Fibroblast of lung (primary cell): ENCODE results near the gene MUSTN1.

Experiments
- EZH2 ChIP-seq: IDR thresholded peaks from 2 replicates; pipeline ENCODE4 v1.5.1; 2012; ENCODE audit warnings: low read length, control low read depth, mild to moderate bottlenecking; ENCODE audit errors: missing control alignments
- TF ChIP-seq, protein P1 (sequence below), 2 donors: IDR thresholded peaks in 1 of 2; conservative IDR thresholded peaks in 1 of 2; 1 replicate in 1 of 2; 2 replicates in 1 of 2; pipeline ENCODE4 v1.5.1; 2011 to 2012; ENCODE audit warnings: low read length in 2 of 2, control low read depth in 1 of 2, inconsistent platforms in 1 of 2, low read depth in 1 of 2, mild to moderate bottlenecking in 1 of 2

DNA sequence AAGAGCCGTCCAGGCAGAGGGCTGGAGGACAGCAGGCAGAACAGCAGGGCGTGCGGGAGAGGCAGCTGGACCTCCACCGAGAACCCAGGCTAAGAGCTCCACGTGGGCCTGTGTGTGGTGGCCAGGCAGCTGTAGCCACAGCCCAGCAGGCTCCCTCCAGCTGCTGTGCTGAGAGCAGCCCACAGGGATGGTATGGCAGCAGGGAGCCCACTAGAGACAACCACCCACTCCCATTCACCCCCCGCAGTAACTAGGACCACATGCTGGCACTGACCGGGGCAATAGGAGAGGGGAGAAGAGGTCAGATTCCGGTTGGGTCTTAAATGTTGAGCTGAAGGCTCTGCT lies 25.6 kb upstream of the MUSTN1 start:
- TF ChIP-seq, protein P1, sequence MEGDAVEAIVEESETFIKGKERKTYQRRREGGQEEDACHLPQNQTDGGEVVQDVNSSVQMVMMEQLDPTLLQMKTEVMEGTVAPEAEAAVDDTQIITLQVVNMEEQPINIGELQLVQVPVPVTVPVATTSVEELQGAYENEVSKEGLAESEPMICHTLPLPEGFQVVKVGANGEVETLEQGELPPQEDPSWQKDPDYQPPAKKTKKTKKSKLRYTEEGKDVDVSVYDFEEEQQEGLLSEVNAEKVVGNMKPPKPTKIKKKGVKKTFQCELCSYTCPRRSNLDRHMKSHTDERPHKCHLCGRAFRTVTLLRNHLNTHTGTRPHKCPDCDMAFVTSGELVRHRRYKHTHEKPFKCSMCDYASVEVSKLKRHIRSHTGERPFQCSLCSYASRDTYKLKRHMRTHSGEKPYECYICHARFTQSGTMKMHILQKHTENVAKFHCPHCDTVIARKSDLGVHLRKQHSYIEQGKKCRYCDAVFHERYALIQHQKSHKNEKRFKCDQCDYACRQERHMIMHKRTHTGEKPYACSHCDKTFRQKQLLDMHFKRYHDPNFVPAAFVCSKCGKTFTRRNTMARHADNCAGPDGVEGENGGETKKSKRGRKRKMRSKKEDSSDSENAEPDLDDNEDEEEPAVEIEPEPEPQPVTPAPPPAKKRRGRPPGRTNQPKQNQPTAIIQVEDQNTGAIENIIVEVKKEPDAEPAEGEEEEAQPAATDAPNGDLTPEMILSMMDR (conservative IDR thresholded peaks at IDR 0.05 in 1 of 2, IDR thresholded peaks at IDR 0.05 in 1 of 2; ENCODE audit: low read depth in 1 of 2, low read length in 2 of 2): no peak
- TF ChIP-seq EZH2: no peak
